HL-60 (cell line): ENCODE data around the gene OTULINL.

Experiments
- DNase-seq, 2 experiments: peaks; one replicate each; pipeline ENCODE4 v3.0.0-alpha.2; 2010 to 2020; ENCODE audit warnings: low read depth in 1 of 2, low spot score in 1 of 2
- H3K27ac ChIP-seq: fragments of 250-450 bp; sonication (Bioruptor Pico); replicated peaks from 2 replicates; pipeline ENCODE4 v1.5.1; 2020; ENCODE audit warnings: mild to moderate bottlenecking, moderate library complexity
- H3K27me3 ChIP-seq: fragments of 250-450 bp; sonication (Bioruptor Pico); 2 replicates; pipeline ENCODE4 v1.5.1; 2021; ENCODE audit warnings: mild to moderate bottlenecking, moderate library complexity; ENCODE audit not compliant: insufficient read depth, poor library complexity, severe bottlenecking
- H3K4me3 ChIP-seq: replicated peaks from 2 replicates; pipeline ENCODE4 v1.5.1; 2011; ENCODE audit warnings: mild to moderate bottlenecking, control low read depth, low read length; ENCODE audit not compliant: insufficient read depth
- CTCF ChIP-seq: IDR thresholded peaks from one replicate; pipeline ENCODE4 v1.5.1; 2011; ENCODE audit warnings: low read length, control low read depth, inconsistent platforms; ENCODE audit not compliant: insufficient read depth
- GABPA ChIP-seq: IDR thresholded peaks from 2 replicates; pipeline ENCODE4 v1.6.1; 2012; ENCODE audit warnings: low read depth
- POLR2AphosphoS5 ChIP-seq: IDR thresholded peaks from 2 replicates; pipeline ENCODE4 v1.6.1; 2012; ENCODE audit warnings: low read depth
- REST ChIP-seq: IDR thresholded peaks from 2 replicates; pipeline ENCODE4 v1.6.1; 2012; ENCODE audit warnings: low read depth; ENCODE audit not compliant: insufficient replicate concordance
- SPI1 ChIP-seq: IDR thresholded peaks from 2 replicates; pipeline ENCODE4 v1.6.1; 2012; ENCODE audit warnings: low read depth, mild to moderate bottlenecking, borderline replicate concordance

Gene OTULINL

GRCh38 chr5:14635656-14636055 lies 54.1 kb downstream of the OTULINL start:
- Histone ChIP-seq H3K4me3 (no peak overlapping the region), H3K27me3 (no peaks in the 10 kb centered on the region), H3K27ac (no peak overlapping the region)
- TF ChIP-seq REST (no peak), GABPA (no peak), SPI1 (no peak), CTCF (no peak), POLR2AphosphoS5 (no peak)
- no peak for DNase-seq

- TF ChIP-seq REST (no peak), SPI1 (no peak), POLR2AphosphoS5 (no peak), CTCF (no peak), GABPA (no peak)
- DNase-seq, result no peak
- Histone ChIP-seq H3K27me3 (no peaks in the 10 kb centered on the region), H3K27ac (no peak overlapping the region), H3K4me3 (no peak overlapping the region)
These were observed 59.2 kb downstream of the OTULINL start for GRCh38 chr5:14640765-14641164.

GRCh38 chr5:14644623-14645237 lies 63.1 kb downstream of the OTULINL start:
- no peaks in the 10 kb centered on the region for H3K27me3 ChIP-seq
- no peak overlapping the region for H3K27ac ChIP-seq
- H3K4me3 ChIP-seq, result no peak overlapping the region
- no peak for DNase-seq
- TF ChIP-seq CTCF (no peak), POLR2AphosphoS5 (no peak), SPI1 (no peak), GABPA (no peak)

- no peak for DNase-seq
- H3K27me3 ChIP-seq, result no peaks in the 10 kb centered on the region
- no peak overlapping the region for H3K4me3 ChIP-seq
- no peak for TF ChIP-seq CTCF
- TF ChIP-seq SPI1, result no peak
- TF ChIP-seq REST, result no peak
- no peak for TF ChIP-seq POLR2AphosphoS5
- no peak for TF ChIP-seq GABPA
- no peak overlapping the region for H3K27ac ChIP-seq
These were observed 68.5 kb downstream of the OTULINL start for GRCh38 chr5:14650052-14650451.
